Muscle layer of colon (tissue), 2 donors: Measurements from ENCODE around the gene ABCA7.

Experiments used
- H3K27ac ChIP-seq: one replicate; pipeline ENCODE4 v1.7.0; 2013; ENCODE audit warnings: low read depth, mild to moderate bottlenecking, low read length, moderate library complexity
- H3K27me3 ChIP-seq, 2 donors: one replicate each; pipeline ENCODE4 v1.7.0; 2013; ENCODE audit warnings: low read length in 2 of 2, mild to moderate bottlenecking in 2 of 2; ENCODE audit not compliant: insufficient read depth in 2 of 2, control insufficient read depth in 1 of 2
- H3K36me3 ChIP-seq: one replicate; pipeline ENCODE4 v1.7.0; 2013; ENCODE audit warnings: mild to moderate bottlenecking, low read length; ENCODE audit not compliant: insufficient read depth
- H3K4me1 ChIP-seq: one replicate; pipeline ENCODE4 v1.7.0; 2013; ENCODE audit warnings: mild to moderate bottlenecking, low read length; ENCODE audit not compliant: insufficient read depth
- H3K4me3 ChIP-seq, 2 donors: one replicate each; pipeline ENCODE4 v1.7.0; 2013; ENCODE audit warnings: low read length in 2 of 2, low read depth in 1 of 2, mild to moderate bottlenecking in 1 of 2, moderate library complexity in 1 of 2
- H3K9ac ChIP-seq: one replicate; pipeline ENCODE4 v1.7.0; 2013; ENCODE audit warnings: low read length
- H3K9me3 ChIP-seq: one replicate; pipeline ENCODE4 v1.7.0; 2013; ENCODE audit warnings: mild to moderate bottlenecking, low read length
- donor health status: abdominal sarcoma.
- donor health status: Adenocarcinoma of cecum.

Gene ABCA7

DNA sequence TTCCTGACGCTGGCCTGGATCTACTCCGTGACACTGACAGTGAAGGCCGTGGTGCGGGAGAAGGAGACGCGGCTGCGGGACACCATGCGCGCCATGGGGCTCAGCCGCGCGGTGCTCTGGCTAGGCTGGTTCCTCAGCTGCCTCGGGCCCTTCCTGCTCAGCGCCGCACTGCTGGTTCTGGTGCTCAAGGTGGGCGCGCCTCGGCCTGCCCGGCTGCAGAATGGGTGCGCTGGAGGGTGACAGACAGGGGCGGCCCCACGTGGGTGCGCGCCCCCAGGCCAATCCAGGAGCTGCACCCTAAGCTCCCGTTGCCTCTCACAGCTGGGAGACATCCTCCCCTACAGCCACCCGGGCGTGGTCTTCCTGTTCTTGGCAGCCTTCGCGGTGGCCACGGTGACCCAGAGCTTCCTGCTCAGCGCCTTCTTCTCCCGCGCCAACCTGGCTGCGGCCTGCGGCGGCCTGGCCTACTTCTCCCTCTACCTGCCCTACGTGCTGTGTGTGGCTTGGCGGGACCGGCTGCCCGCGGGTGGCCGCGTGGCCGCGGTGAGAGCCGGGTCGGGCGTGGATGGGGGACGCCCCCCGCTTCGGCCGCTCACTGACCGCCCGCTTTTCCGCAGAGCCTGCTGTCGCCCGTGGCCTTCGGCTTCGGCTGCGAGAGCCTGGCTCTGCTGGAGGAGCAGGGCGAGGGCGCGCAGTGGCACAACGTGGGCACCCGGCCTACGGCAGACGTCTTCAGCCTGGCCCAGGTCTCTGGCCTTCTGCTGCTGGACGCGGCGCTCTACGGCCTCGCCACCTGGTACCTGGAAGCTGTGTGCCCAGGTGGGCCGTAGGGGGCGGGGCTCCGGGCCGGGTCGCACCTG is 7.2 kb downstream of the ABCA7 start:
- no peaks in the 10 kb centered on the region for H3K9me3 ChIP-seq
- peaks cover 0 to 9% of the 10 kb centered on the region in 2 donors for H3K27me3 ChIP-seq
- H3K27ac ChIP-seq, result no peak overlapping the region
- no peaks in the 10 kb centered on the region for H3K4me1 ChIP-seq
- H3K9ac ChIP-seq, result no peak overlapping the region
- no peak overlapping the region for H3K4me3 ChIP-seq
- no peaks in the 10 kb centered on the region for H3K36me3 ChIP-seq

DNA sequence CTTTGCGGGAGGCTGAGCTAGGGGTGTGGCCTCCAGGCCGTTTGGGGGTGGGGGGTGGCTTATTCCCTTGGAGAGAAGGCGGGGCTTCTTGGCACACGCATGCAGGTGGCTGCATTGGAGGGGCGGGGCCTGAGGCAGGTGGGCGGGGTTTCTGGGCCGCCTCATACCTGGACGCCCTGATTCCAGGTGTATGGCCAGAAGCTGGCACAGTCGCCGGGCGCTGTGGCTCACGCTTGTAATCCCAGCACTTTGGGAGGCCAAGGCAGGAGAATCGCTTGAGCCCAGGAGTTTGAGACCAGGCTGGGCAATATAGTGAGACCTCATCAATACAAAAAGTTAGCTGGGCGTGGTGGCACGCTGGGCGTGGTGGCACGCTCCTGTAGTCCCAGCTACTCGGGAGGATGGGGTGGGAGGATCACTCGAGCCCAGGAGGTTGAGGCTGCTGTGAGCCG is 7.8 kb downstream of the ABCA7 start:
- no peak overlapping the region for H3K4me3 ChIP-seq
- no peaks in the 10 kb centered on the region for H3K9me3 ChIP-seq
- H3K27me3 ChIP-seq, result peaks cover 0 to 2% of the 10 kb centered on the region in 2 donors
- H3K9ac ChIP-seq, result no peak overlapping the region
- no peak overlapping the region for H3K27ac ChIP-seq
- H3K4me1 ChIP-seq, result no peaks in the 10 kb centered on the region
- no peaks in the 10 kb centered on the region for H3K36me3 ChIP-seq

DNA sequence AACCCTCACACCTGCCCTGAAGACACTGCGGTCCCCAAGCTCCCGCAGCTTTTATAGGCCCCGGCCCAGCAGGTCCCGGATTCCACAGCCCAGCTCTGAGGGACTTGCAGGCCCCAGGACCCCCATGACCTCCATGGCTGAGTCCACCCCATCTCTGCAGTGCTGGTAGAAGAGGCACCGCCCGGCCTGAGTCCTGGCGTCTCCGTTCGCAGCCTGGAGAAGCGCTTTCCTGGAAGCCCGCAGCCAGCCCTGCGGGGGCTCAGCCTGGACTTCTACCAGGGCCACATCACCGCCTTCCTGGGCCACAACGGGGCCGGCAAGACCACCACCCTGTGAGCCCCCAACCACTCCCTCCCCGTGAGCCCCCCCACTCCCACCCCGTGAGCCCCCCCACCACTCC is 9.2 kb downstream of the ABCA7 start:
- Histone ChIP-seq H3K9ac (no peak overlapping the region), H3K4me3 (no peak overlapping the region), H3K36me3 (no peaks in the 10 kb centered on the region), H3K9me3 (no peaks in the 10 kb centered on the region), H3K4me1 (no peaks in the 10 kb centered on the region), H3K27me3 (no peaks in the 10 kb centered on the region), H3K27ac (no peak overlapping the region)

DNA sequence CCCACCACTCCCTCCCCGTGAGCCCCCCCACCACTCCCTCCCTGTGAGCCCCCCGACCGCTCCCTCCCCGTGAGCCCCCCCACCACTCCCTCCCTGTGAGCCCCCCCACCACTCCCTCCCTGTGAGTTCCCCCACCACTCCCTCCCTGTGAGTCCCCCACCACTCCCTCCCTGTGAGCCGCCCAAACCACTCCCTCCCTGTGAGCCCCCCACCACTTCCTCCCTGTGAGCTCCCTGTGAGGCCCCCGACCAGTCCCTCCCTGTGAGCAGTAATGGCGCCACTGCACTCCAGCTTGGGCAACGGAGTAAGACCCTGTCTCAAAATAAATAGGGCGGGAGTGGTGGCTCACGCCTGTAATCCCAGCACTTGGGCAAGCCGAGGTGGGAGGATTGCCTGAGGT is 9.9 kb downstream of the ABCA7 start:
- Histone ChIP-seq H3K27me3 (no peaks in the 10 kb centered on the region), H3K4me3 (no peak overlapping the region), H3K9me3 (no peaks in the 10 kb centered on the region), H3K4me1 (no peaks in the 10 kb centered on the region), H3K9ac (no peak overlapping the region), H3K27ac (no peak overlapping the region), H3K36me3 (no peaks in the 10 kb centered on the region)

DNA sequence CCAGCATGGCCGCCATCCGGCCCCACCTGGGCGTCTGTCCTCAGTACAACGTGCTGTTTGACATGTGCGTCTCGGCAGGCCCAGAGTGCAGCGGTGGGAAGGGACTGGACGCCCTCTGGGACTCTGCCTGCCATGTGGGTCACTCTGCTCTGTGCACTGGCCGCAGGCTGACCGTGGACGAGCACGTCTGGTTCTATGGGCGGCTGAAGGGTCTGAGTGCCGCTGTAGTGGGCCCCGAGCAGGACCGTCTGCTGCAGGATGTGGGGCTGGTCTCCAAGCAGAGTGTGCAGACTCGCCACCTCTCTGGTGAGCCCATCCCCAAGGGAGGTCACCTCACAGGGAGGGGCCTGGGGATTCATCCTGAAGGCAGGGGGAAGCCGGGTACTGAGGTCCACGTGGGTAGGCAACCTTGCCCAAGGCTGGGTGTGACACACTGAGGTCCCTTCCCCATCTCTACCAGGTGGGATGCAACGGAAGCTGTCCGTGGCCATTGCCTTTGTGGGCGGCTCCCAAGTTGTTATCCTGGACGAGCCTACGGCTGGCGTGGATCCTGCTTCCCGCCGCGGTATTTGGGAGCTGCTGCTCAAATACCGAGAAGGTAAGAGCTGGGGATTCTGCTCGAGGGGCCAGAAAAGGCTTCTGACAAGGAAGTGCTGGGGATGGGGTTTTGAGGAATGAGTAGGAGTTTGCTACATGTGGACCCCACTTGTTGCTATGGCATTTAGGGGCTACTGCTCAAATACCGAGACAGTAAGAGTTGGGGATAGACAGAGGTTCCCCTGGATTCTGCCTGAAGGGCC is 11.3 kb downstream of the ABCA7 start:
- Histone ChIP-seq H3K4me1 (no peaks in the 10 kb centered on the region), H3K27ac (no peak overlapping the region), H3K36me3 (no peaks in the 10 kb centered on the region), H3K9ac (no peak overlapping the region), H3K27me3 (no peaks in the 10 kb centered on the region), H3K4me3 (no peak overlapping the region), H3K9me3 (no peaks in the 10 kb centered on the region)

DNA sequence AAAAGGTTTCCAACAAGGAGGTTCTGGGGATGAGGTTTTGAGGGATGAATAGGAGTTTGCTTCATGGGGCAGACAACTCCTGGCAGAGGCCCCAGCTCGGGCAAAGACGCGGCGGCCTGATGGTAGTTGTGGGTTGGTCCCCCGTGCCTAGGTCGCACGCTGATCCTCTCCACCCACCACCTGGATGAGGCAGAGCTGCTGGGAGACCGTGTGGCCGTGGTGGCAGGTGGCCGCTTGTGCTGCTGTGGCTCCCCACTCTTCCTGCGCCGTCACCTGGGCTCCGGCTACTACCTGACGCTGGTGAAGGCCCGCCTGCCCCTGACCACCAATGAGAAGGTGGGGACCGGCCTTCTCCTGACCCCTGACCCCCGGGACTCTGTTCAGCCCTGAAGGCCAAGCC is 11.9 kb downstream of the ABCA7 start:
- no peak overlapping the region for H3K4me3 ChIP-seq
- H3K27ac ChIP-seq, result no peak overlapping the region
- H3K36me3 ChIP-seq, result no peaks in the 10 kb centered on the region
- peaks cover 4% of the 10 kb centered on the region for H3K9me3 ChIP-seq
- no peaks in the 10 kb centered on the region for H3K4me1 ChIP-seq
- no peaks in the 10 kb centered on the region for H3K27me3 ChIP-seq
- H3K9ac ChIP-seq, result no peak overlapping the region

DNA sequence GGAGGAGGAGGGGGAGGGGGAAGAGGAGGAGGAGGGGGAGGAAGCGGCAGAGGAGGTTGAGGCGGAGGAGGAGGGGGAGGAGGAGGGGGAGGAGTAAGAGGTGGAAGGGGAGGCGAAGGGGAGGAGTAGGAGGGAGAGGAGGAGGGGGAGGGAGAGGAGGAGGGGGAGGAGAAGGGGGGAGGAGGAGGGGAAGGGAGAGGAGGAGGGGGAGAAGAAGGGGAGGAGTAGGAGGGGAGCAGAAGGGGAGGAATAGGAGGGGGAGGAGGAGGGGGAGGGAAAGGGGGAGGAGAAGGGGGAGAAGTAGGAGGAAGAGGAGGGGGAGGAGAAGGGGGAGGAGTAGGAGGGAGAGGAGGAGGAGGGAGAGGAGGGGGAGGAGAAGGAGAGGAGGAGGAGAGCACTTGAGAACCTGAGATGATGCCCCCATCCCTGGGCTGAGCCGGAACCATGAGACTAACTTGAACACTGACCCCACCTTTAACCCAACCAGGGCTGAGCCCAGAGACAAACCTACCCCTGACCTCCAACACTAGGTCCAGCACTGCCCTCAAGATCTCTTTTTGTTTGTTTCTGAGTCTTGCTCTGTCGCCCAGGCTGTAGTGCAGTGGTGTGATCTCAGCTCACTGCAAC is 12.6 kb downstream of the ABCA7 start:
- Histone ChIP-seq H3K9me3 (peaks cover 11% of the 10 kb centered on the region), H3K27ac (no peak overlapping the region), H3K36me3 (no peaks in the 10 kb centered on the region), H3K4me3 (no peak overlapping the region), H3K4me1 (no peaks in the 10 kb centered on the region), H3K9ac (no peak overlapping the region), H3K27me3 (no peaks in the 10 kb centered on the region)

DNA sequence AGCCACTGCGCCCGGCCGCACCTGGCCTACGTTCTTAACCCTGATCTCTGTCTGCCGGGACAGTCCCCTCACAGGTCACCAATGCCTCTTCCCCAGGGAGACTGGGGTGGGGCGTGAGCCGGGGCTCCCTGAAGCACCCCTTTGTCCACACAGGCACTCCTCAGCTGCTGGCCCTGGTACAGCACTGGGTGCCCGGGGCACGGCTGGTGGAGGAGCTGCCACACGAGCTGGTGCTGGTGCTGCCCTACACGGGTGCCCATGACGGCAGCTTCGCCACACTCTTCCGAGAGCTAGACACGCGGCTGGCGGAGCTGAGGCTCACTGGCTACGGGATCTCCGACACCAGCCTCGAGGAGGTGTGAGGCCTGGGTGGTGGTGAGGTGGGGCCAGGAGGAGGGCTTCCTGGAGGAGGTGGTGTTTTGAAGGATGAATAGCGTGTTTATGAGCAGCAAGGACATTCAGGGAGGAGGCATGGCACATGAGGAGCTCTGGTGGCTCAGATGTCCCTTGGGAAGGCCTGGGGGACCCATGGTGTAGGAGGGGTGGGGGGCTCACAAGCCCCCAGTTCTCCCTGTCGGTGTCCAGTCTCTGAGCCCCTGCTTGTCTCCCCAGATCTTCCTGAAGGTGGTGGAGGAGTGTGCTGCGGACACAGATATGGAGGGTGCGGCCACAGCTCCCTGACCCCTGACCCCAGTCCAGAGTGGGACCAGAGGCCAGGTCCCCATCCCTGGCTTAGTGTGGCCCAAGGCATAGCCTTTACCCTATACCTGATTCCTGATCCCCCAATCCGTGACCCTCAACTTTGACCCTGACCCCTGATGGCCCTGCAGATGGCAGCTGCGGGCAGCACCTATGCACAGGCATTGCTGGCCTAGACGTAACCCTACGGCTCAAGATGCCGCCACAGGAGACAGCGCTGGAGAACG is 13.5 kb downstream of the ABCA7 start:
- no peak overlapping the region for H3K9ac ChIP-seq
- no peaks in the 10 kb centered on the region for H3K27me3 ChIP-seq
- H3K4me1 ChIP-seq, result no peaks in the 10 kb centered on the region
- H3K9me3 ChIP-seq, result peaks cover 16% of the 10 kb centered on the region
- no peaks in the 10 kb centered on the region for H3K36me3 ChIP-seq
- no peak overlapping the region for H3K4me3 ChIP-seq
- H3K27ac ChIP-seq, result no peak overlapping the region

DNA sequence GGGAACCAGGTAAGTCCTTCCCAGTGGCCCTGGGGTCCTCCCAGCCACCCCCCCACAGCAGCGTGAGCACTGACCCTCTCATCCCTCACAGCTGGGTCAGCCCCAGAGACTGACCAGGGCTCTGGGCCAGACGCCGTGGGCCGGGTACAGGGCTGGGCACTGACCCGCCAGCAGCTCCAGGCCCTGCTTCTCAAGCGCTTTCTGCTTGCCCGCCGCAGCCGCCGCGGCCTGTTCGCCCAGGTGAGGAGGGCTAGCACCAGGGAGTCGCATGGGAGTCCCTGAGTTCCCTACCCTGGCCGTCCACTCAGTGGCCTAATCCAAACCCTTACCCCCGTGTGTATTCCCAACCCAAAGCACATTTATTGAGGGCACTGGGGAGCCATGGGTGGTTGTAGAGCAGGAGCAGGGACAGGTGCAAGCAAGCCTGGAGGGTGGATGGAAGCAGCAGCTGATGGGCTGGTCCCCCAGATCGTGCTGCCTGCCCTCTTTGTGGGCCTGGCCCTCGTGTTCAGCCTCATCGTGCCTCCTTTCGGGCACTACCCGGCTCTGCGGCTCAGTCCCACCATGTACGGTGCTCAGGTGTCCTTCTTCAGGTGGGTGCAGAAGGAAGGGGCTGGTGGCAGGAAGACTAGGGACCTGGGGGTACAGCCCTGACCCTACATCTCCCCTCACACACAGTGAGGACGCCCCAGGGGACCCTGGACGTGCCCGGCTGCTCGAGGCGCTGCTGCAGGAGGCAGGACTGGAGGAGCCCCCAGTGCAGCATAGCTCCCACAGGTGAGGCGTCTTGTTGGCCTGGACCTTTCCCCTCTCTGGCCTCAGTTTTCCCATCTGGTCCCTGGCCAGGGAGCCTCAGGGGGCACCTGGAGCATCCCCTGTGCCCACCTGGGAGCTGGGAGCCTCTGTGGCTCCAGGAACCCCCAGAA is 14.5 kb downstream of the ABCA7 start:
- no peaks in the 10 kb centered on the region for H3K36me3 ChIP-seq
- peaks cover 16% of the 10 kb centered on the region for H3K9me3 ChIP-seq
- H3K9ac ChIP-seq, result no peak overlapping the region
- H3K27me3 ChIP-seq, result no peaks in the 10 kb centered on the region
- no peaks in the 10 kb centered on the region for H3K4me1 ChIP-seq
- H3K27ac ChIP-seq, result no peak overlapping the region
- H3K4me3 ChIP-seq, result no peak overlapping the region

DNA sequence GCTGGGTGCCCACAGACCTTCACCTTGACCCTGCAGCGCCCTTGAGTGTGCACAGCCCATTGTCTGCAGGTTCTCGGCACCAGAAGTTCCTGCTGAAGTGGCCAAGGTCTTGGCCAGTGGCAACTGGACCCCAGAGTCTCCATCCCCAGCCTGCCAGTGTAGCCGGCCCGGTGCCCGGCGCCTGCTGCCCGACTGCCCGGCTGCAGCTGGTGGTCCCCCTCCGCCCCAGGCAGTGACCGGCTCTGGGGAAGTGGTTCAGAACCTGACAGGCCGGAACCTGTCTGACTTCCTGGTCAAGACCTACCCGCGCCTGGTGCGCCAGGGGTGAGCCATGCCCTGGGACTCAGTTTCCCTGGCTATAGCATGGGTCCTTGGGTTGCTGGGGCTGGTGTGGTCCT is 15.1 kb downstream of the ABCA7 start:
- H3K9me3 ChIP-seq, result peaks cover 16% of the 10 kb centered on the region
- no peak overlapping the region for H3K4me3 ChIP-seq
- H3K27me3 ChIP-seq, result no peaks in the 10 kb centered on the region
- no peaks in the 10 kb centered on the region for H3K4me1 ChIP-seq
- H3K36me3 ChIP-seq, result no peaks in the 10 kb centered on the region
- H3K9ac ChIP-seq, result no peak overlapping the region
- H3K27ac ChIP-seq, result no peak overlapping the region
